Right renal cortex interstitium (tissue), 3 donors: ENCODE measurements around the gene PRKRA. TPM values are rescaled to one million over a fixed set of nuclear protein-coding genes. Genes with fewer than 3 reads are reported as not detected.
"Not testable (repeated sequence)": the region's sequence is repeated elsewhere in the genome, so short reads cannot be mapped to it uniquely, and the experiment has no call there.

Source experiments
- DNase-seq, 3 donors: peaks; one replicate each; pipeline ENCODE4 v3.0.0-alpha.2; 2013; ENCODE audit warnings: low read depth in 3 of 3, low spot score in 2 of 3
- polyA plus RNA-seq, 3 donors: library from polyadenylated mRNA; unstranded; fragments of 120-200 nt; gene quantifications; one replicate each; pipeline ENCODE4 v1.2.1, GENCODE V29; 2013; ENCODE audit not compliant: insufficient read length in 3 of 3

PRKRA gene
- 10 to 100 TPM; 70.7 to 75.6 (median 74.2) TPM for polyA plus RNA-seq

- DNase-seq, result peak; percentile 94 to 95 (median 95)
These were observed at the start of gene PRKRA, which contains the start of gene PJVK for GRCh38 chr2:178450774-178451525. Gene PRKRA, minus strand, starts transcription at chr2:178451175. Its CDS starts 145 bp downstream, at chr2:178451030. Gene PJVK, plus strand, starts transcription at chr2:178451378. Its CDS starts 2,032 bp downstream, at chr2:178453410.

- DNase-seq, result no peak
These were observed 48.7 kb upstream of the PRKRA start for GRCh38 chr2:178499640-178500039.

GRCh38 chr2:178498137-178498536, 47.2 kb upstream of the PRKRA start:
- no peak for DNase-seq

- DNase-seq, result no peak
These were observed 45.1 kb upstream of the PRKRA start for GRCh38 chr2:178496049-178496448.

- DNase-seq, result no peak
These were observed 40.6 kb upstream of the PRKRA start for GRCh38 chr2:178491612-178492011.

GRCh38 chr2:178485356-178485755, 34.4 kb upstream of the PRKRA start:
- DNase-seq, result no peak

GRCh38 chr2:178484245-178485041, 33.5 kb upstream of the PRKRA start:
- DNase-seq, result no peak

GRCh38 chr2:178482437-178482836, 31.5 kb upstream of the PRKRA start:
- DNase-seq, result no peak

- peak; percentile 68 to 79 (median 76) for DNase-seq
These were observed 29.5 kb upstream of the PRKRA start, which contains the start of gene PLEKHA3 for GRCh38 chr2:178480227-178481181. Gene PLEKHA3, plus strand, starts transcription at chr2:178480457. Its CDS starts 413 bp downstream, at chr2:178480870.

GRCh38 chr2:178479758-178480226, 28.8 kb upstream of the PRKRA start:
- no peak for DNase-seq

- no peak for DNase-seq
These were observed 28.3 kb upstream of the PRKRA start for GRCh38 chr2:178479275-178479616.

- DNase-seq, result peak; percentile 75 to 85 (median 76)
These were observed 27.7 kb upstream of the PRKRA start, which contains the start of gene FKBP7 for GRCh38 chr2:178478439-178479274. Gene FKBP7, minus strand, starts transcription at chr2:178478600. Its CDS starts 101 bp downstream, at chr2:178478499.

GRCh38 chr2:178478130-178478438, 27.1 kb upstream of the PRKRA start:
- DNase-seq, result no peak

GRCh38 chr2:178477443-178478129, 26.6 kb upstream of the PRKRA start:
- DNase-seq, result no peak

GRCh38 chr2:178476477-178476876, 25.5 kb upstream of the PRKRA start:
- no peak for DNase-seq

- DNase-seq, result no peak
These were observed 23.6 kb upstream of the PRKRA start for GRCh38 chr2:178474560-178474959.

GRCh38 chr2:178473931-178474330, 23.0 kb upstream of the PRKRA start:
- DNase-seq, result no peak

- DNase-seq, result no peak
These were observed 22.4 kb upstream of the PRKRA start for GRCh38 chr2:178473373-178473772.

- not testable (repeated sequence) for DNase-seq
These were observed 20.3 kb upstream of the PRKRA start for GRCh38 chr2:178471313-178471712.
